Activated T-helper 1 cell treated with anti-CD3 and anti-CD28 coated beads, Interleukin-12 subunit alpha, Interleukin-12 subunit beta, Interleukin-2, Interleukin-4 antibody, amounts not matched to agents 30 ng/mL and 10 ng/mL and 1 ng/mL, durations not matched to agents 14 hours and 24 hours and 36 hours (primary cell): ENCODE measurements around the gene IGSF10. TPM values are rescaled to one million over a fixed set of nuclear protein-coding genes. Genes with fewer than 3 reads are reported as not detected.

Source experiments
- DNase-seq: peaks from one replicate; pipeline ENCODE4 v3.0.0; 2021; ENCODE audit warnings: low spot score
- H3K27ac Mint-ChIP-seq: one replicate; pipeline ENCODE4 v1.8.0; 2021; ENCODE audit warnings: mild to moderate bottlenecking, mixed read lengths
- H3K27me3 Mint-ChIP-seq: one replicate; pipeline ENCODE4 v1.8.0; 2022; ENCODE audit warnings: mild to moderate bottlenecking, moderate library complexity, mixed read lengths; ENCODE audit not compliant: insufficient read depth
- H3K36me3 Mint-ChIP-seq: one replicate; pipeline ENCODE4 v1.8.0; 2021; ENCODE audit warnings: low read depth, mixed read lengths
- H3K4me1 Mint-ChIP-seq: one replicate; pipeline ENCODE4 v1.8.0; 2021; ENCODE audit warnings: low read depth, mixed read lengths
- H3K4me3 Mint-ChIP-seq: one replicate; pipeline ENCODE4 v1.8.0; 2021; ENCODE audit warnings: mild to moderate bottlenecking, moderate library complexity, mixed read lengths
- H3K9me3 Mint-ChIP-seq: one replicate; pipeline ENCODE4 v1.8.0; 2021; ENCODE audit warnings: mixed read lengths
- intact Hi-C: fragments of 100-400 bp; cut with micrococcal nuclease; formaldehyde crosslinking; loops from one replicate; pipeline ENCODE4 v1.15.1; 2024
- total RNA-seq: library from RNA; stranded (reverse); gene quantifications from 2 replicates; pipeline ENCODE4 v1.2.3, GENCODE V29; 2022

The IGSF10 gene
- total RNA-seq, 1 donor from 2014 or later: not detected

GRCh38 chr3:151480492-151480891 lies 19.6 kb upstream of the IGSF10 start:
- Mint-ChIP-seq H3K27ac (no peak overlapping the region), H3K9me3 (peaks cover 10% of the 10 kb centered on the region), H3K4me1 (no peaks in the 10 kb centered on the region), H3K27me3 (peaks cover 2% of the 10 kb centered on the region), H3K36me3 (no peaks in the 10 kb centered on the region), H3K4me3 (no peak overlapping the region)
- no peak for DNase-seq
- intact Hi-C loops: no loop called here

- peaks cover 10% of the 10 kb centered on the region for H3K9me3 Mint-ChIP-seq
- H3K36me3 Mint-ChIP-seq: no peaks in the 10 kb centered on the region
- no peaks in the 10 kb centered on the region for H3K4me1 Mint-ChIP-seq
- H3K27me3 Mint-ChIP-seq: peaks cover 2% of the 10 kb centered on the region
- no peak overlapping the region for H3K27ac Mint-ChIP-seq
- DNase-seq: no peak
- intact Hi-C loops: no loop called here
- H3K4me3 Mint-ChIP-seq: no peak overlapping the region
Observed at GRCh38 chr3:151479452-151479851, 18.6 kb upstream of the IGSF10 start.

GRCh38 chr3:151478335-151478697 lies 17.5 kb upstream of the IGSF10 start:
- Mint-ChIP-seq H3K27me3 (peaks cover 2% of the 10 kb centered on the region), H3K9me3 (peaks cover 10% of the 10 kb centered on the region), H3K27ac (no peak overlapping the region), H3K4me3 (no peak overlapping the region), H3K4me1 (no peaks in the 10 kb centered on the region), H3K36me3 (no peaks in the 10 kb centered on the region)
- DNase-seq: no peak
- intact Hi-C loops: no loop called here

- peaks cover 2% of the 10 kb centered on the region for H3K27me3 Mint-ChIP-seq
- DNase-seq: no peak
- H3K36me3 Mint-ChIP-seq: no peaks in the 10 kb centered on the region
- H3K4me3 Mint-ChIP-seq: no peak overlapping the region
- intact Hi-C loops: no loop called here
- H3K4me1 Mint-ChIP-seq: no peaks in the 10 kb centered on the region
- no peak overlapping the region for H3K27ac Mint-ChIP-seq
- H3K9me3 Mint-ChIP-seq: peaks cover 10% of the 10 kb centered on the region
Observed at GRCh38 chr3:151477591-151478334, 16.9 kb upstream of the IGSF10 start.

- Mint-ChIP-seq H3K4me1 (no peaks in the 10 kb centered on the region), H3K4me3 (no peak overlapping the region), H3K36me3 (no peaks in the 10 kb centered on the region), H3K27me3 (peaks cover 2% of the 10 kb centered on the region), H3K9me3 (no peaks in the 10 kb centered on the region), H3K27ac (no peak overlapping the region)
- DNase-seq: no peak
- intact Hi-C loops: no loop called here
Observed at GRCh38 chr3:151476344-151477018, 15.6 kb upstream of the IGSF10 start.

- intact Hi-C loops: loop anchor here (1.0 to 2.0 kb wide), 5 partner anchors 178 to 1056 kb away; no protein-coding TSS in a partner anchor
- no peaks in the 10 kb centered on the region for H3K4me1 Mint-ChIP-seq
- no peak overlapping the region for H3K27ac Mint-ChIP-seq
- peak; percentile 6 for DNase-seq
- H3K36me3 Mint-ChIP-seq: no peaks in the 10 kb centered on the region
- H3K4me3 Mint-ChIP-seq: no peak overlapping the region
- H3K9me3 Mint-ChIP-seq: no peaks in the 10 kb centered on the region
- peaks cover 9% of the 10 kb centered on the region for H3K27me3 Mint-ChIP-seq
Observed at GRCh38 chr3:151468284-151468917, 7.5 kb upstream of the IGSF10 start.

- H3K27ac Mint-ChIP-seq: no peak overlapping the region
- intact Hi-C loops: no loop called here
- H3K9me3 Mint-ChIP-seq: no peaks in the 10 kb centered on the region
- no peak overlapping the region for H3K4me3 Mint-ChIP-seq
- H3K4me1 Mint-ChIP-seq: no peaks in the 10 kb centered on the region
- no peak for DNase-seq
- no peaks in the 10 kb centered on the region for H3K36me3 Mint-ChIP-seq
- H3K27me3 Mint-ChIP-seq: peaks cover 11% of the 10 kb centered on the region
Observed at GRCh38 chr3:151467069-151467468, 6.2 kb upstream of the IGSF10 start.

GRCh38 chr3:151462991-151463390 lies 2.1 kb upstream of the IGSF10 start:
- peaks cover 29% of the 10 kb centered on the region for H3K27me3 Mint-ChIP-seq
- no peaks in the 10 kb centered on the region for H3K4me1 Mint-ChIP-seq
- no peak overlapping the region for H3K27ac Mint-ChIP-seq
- H3K36me3 Mint-ChIP-seq: no peaks in the 10 kb centered on the region
- no peak overlapping the region for H3K4me3 Mint-ChIP-seq
- intact Hi-C loops: no loop called here
- DNase-seq: no peak
- H3K9me3 Mint-ChIP-seq: no peaks in the 10 kb centered on the region

- intact Hi-C loops: no loop called here
- no peaks in the 10 kb centered on the region for H3K9me3 Mint-ChIP-seq
Observed at GRCh38 chr3:151462278-151462780, 1.5 kb upstream of the IGSF10 start.

GRCh38 chr3:151460228-151460627 lies 633 bp downstream of the IGSF10 start:
- no peaks in the 10 kb centered on the region for H3K4me1 Mint-ChIP-seq
- peaks cover 33% of the 10 kb centered on the region for H3K27me3 Mint-ChIP-seq
- intact Hi-C loops: no loop called here
- H3K36me3 Mint-ChIP-seq: no peaks in the 10 kb centered on the region
- no peak overlapping the region for H3K27ac Mint-ChIP-seq
- no peaks in the 10 kb centered on the region for H3K9me3 Mint-ChIP-seq
- H3K4me3 Mint-ChIP-seq: no peak overlapping the region
- no peak for DNase-seq

More at GRCh38 chr3:151462278-151462780, 1.5 kb upstream of the IGSF10 start:
- Mint-ChIP-seq H3K4me1 (no peaks in the 10 kb centered on the region), H3K27me3 (peaks cover 31% of the 10 kb centered on the region), H3K27ac (no peak overlapping the region), H3K4me3 (no peak overlapping the region), H3K36me3 (no peaks in the 10 kb centered on the region)
- no peak for DNase-seq

- Mint-ChIP-seq H3K27ac (no peak overlapping the region), H3K4me3 (no peak overlapping the region), H3K4me1 (no peaks in the 10 kb centered on the region), H3K9me3 (no peaks in the 10 kb centered on the region), H3K36me3 (no peaks in the 10 kb centered on the region), H3K27me3 (peaks cover 30% of the 10 kb centered on the region)
- no peak for DNase-seq
- intact Hi-C loops: no loop called here
Observed at GRCh38 chr3:151459358-151459757, 1.5 kb downstream of the IGSF10 start.

GRCh38 chr3:151456065-151456464 lies 4.8 kb downstream of the IGSF10 start:
- H3K27me3 Mint-ChIP-seq: peaks cover 17% of the 10 kb centered on the region
- intact Hi-C loops: no loop called here
- no peaks in the 10 kb centered on the region for H3K4me1 Mint-ChIP-seq
- H3K4me3 Mint-ChIP-seq: no peak overlapping the region
- DNase-seq: no peak
- H3K36me3 Mint-ChIP-seq: no peaks in the 10 kb centered on the region
- H3K27ac Mint-ChIP-seq: no peak overlapping the region
- H3K9me3 Mint-ChIP-seq: no peaks in the 10 kb centered on the region

- no peaks in the 10 kb centered on the region for H3K9me3 Mint-ChIP-seq
- no peaks in the 10 kb centered on the region for H3K36me3 Mint-ChIP-seq
- intact Hi-C loops: no loop called here
- no peak overlapping the region for H3K27ac Mint-ChIP-seq
- no peaks in the 10 kb centered on the region for H3K4me1 Mint-ChIP-seq
- H3K4me3 Mint-ChIP-seq: no peak overlapping the region
- no peak for DNase-seq
- H3K27me3 Mint-ChIP-seq: peaks cover 12% of the 10 kb centered on the region
Observed at GRCh38 chr3:151452841-151453240, 8.0 kb downstream of the IGSF10 start.
